ENCODE results near the gene DAB1. TPM values are rescaled to one million over a fixed set of nuclear protein-coding genes. Genes with fewer than 3 reads are reported as not detected.

Gene DAB1
- total RNA-seq, 1 donor from 2014 or later: 14.0 TPM

GRCh38 chr1:57007948-57008347, 415.9 kb downstream of the DAB1 start:
- H3K9me3 Mint-ChIP-seq: no peaks in the 10 kb centered on the region
- no peak for DNase-seq (ENCODE audit: low read depth, low spot score)
- H3K4me1 Mint-ChIP-seq: no peaks in the 10 kb centered on the region
- H3K27ac Mint-ChIP-seq (ENCODE audit: unreplicated experiment): no peak overlapping the region
- H3K27me3 Mint-ChIP-seq (ENCODE audit: low read depth): no peaks in the 10 kb centered on the region
- H3K4me3 Mint-ChIP-seq: no peak overlapping the region
- H3K36me3 Mint-ChIP-seq (ENCODE audit: low read depth): no peaks in the 10 kb centered on the region
- TF ChIP-seq CTCF (conservative IDR thresholded peaks at IDR 0.05): no peak

DNA sequence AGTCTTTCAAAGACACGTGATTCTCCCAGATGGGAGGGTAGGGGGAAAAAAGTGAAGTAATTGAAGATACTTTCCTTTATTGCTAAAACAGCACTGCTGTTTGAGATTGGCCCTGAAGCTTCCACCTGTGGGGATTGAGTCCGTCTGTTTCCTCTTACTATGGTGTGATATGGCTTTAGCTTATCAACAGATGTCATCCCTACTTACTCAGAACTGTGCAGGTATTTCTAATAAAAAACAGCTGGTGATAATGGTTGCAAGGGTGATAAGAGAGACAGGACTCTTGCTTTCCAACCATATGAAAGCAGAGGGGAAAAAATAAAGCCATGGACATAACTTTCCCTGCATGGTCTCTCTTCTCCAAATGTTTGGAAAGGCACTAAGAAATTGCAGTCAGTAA, 416.4 kb downstream of the DAB1 start:
- Mint-ChIP-seq H3K9me3 (no peaks in the 10 kb centered on the region), H3K4me1 (no peaks in the 10 kb centered on the region), H3K27ac (ENCODE audit: unreplicated experiment) (no peak overlapping the region), H3K36me3 (ENCODE audit: low read depth) (no peaks in the 10 kb centered on the region), H3K4me3 (no peak overlapping the region), H3K27me3 (ENCODE audit: low read depth) (no peaks in the 10 kb centered on the region)
- no peak for TF ChIP-seq CTCF (conservative IDR thresholded peaks at IDR 0.05)
- DNase-seq (ENCODE audit: low read depth, low spot score): no peak

GRCh38 chr1:57003398-57004139, 420.3 kb downstream of the DAB1 start:
- Mint-ChIP-seq H3K27ac (ENCODE audit: unreplicated experiment) (no peak overlapping the region), H3K27me3 (ENCODE audit: low read depth) (no peaks in the 10 kb centered on the region), H3K4me3 (no peak overlapping the region), H3K36me3 (ENCODE audit: low read depth) (peaks cover 3% of the 10 kb centered on the region), H3K9me3 (no peaks in the 10 kb centered on the region), H3K4me1 (no peaks in the 10 kb centered on the region)
- TF ChIP-seq CTCF (conservative IDR thresholded peaks at IDR 0.05): no peak
- no peak for DNase-seq (ENCODE audit: low read depth, low spot score)

DNA sequence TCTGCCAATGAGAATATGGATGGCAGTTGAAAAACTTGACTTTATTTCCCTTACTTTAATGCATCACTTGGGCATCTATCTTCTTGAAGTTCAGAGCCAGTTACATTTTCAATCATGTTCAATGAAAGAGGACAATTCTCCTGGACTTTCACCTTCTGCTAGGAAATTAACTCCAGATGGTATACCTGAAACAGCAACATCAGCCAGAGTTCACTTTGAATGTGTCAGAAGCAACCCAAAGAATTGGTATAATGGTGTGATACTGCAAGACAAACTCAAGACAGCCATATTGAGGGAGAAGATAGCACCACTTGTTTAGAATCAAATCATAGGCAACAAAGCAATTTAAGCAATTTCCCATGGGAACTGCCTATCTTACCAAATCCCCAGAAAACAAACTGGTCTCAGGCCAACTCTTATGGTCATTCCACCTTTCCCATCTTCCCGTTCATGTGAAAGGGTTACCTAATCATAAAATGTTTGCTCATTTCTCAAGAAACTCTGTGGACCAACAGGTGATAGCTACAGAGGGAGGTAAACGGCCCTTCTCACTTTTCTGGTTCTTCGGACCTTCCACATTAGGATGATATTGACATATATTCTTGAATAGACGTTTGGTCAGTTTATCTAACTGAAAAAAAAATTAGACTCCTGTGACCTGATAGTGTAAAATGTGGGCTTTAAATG, 428.3 kb downstream of the DAB1 start:
- peaks cover 3% of the 10 kb centered on the region for H3K36me3 Mint-ChIP-seq (ENCODE audit: low read depth)
- no peaks in the 10 kb centered on the region for H3K9me3 Mint-ChIP-seq
- H3K4me1 Mint-ChIP-seq: no peaks in the 10 kb centered on the region
- no peak for DNase-seq (ENCODE audit: low read depth, low spot score)
- H3K4me3 Mint-ChIP-seq: no peak overlapping the region
- TF ChIP-seq CTCF (conservative IDR thresholded peaks at IDR 0.05): no peak
- H3K27me3 Mint-ChIP-seq (ENCODE audit: low read depth): no peaks in the 10 kb centered on the region
- H3K27ac Mint-ChIP-seq (ENCODE audit: unreplicated experiment): no peak overlapping the region

GRCh38 chr1:56993475-56993874, 430.4 kb downstream of the DAB1 start:
- Mint-ChIP-seq H3K9me3 (no peaks in the 10 kb centered on the region), H3K27me3 (ENCODE audit: low read depth) (no peaks in the 10 kb centered on the region), H3K36me3 (ENCODE audit: low read depth) (no peaks in the 10 kb centered on the region), H3K4me3 (no peak overlapping the region), H3K4me1 (no peaks in the 10 kb centered on the region), H3K27ac (ENCODE audit: unreplicated experiment) (no peak overlapping the region)
- DNase-seq (ENCODE audit: low read depth, low spot score): no peak
- no peak for TF ChIP-seq CTCF (conservative IDR thresholded peaks at IDR 0.05)
